ENCODE measurements around the gene PARD3.

DNA sequence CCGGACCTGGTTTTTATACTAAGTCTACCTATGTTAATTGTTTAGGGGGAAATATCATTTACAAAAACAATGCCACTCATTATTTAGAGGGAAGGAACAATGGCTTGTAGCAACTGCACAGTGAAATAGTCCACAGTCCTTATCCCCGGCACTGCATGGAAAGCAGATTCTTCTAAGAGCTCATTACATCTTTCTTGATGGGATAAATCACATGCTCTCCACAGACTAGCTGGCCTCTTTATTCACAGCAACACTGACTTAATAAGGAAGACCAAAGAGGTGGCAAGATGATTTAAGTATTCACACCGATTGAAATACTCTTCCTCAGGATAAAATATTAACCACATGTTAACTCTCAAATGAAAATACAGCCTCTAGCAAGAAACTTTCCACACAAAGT is 349.4 kb downstream of the PARD3 start:
- TF ChIP-seq, protein P1, sequence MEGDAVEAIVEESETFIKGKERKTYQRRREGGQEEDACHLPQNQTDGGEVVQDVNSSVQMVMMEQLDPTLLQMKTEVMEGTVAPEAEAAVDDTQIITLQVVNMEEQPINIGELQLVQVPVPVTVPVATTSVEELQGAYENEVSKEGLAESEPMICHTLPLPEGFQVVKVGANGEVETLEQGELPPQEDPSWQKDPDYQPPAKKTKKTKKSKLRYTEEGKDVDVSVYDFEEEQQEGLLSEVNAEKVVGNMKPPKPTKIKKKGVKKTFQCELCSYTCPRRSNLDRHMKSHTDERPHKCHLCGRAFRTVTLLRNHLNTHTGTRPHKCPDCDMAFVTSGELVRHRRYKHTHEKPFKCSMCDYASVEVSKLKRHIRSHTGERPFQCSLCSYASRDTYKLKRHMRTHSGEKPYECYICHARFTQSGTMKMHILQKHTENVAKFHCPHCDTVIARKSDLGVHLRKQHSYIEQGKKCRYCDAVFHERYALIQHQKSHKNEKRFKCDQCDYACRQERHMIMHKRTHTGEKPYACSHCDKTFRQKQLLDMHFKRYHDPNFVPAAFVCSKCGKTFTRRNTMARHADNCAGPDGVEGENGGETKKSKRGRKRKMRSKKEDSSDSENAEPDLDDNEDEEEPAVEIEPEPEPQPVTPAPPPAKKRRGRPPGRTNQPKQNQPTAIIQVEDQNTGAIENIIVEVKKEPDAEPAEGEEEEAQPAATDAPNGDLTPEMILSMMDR (IDR thresholded peaks at IDR 0.05): no peak
- no peak for TF ChIP-seq EZH2 (IDR thresholded peaks at IDR 0.05)
- TF ChIP-seq EZH2phosphoT487 (IDR thresholded peaks at IDR 0.05): no peak

Data from neural progenitor cell (in vitro differentiated cells).